Large intestine (tissue), 3 donors: ENCODE data around the gene FRMD4A. TPM values are rescaled to one million over a fixed set of nuclear protein-coding genes. Genes with fewer than 3 reads are reported as not detected.
A peak's percentile ranks its signal among the peaks of the same experiment; 100 is the strongest.

Experiments
- DNase-seq, 2 donors: peaks; one replicate each; pipeline versions ENCODE4 v3.0.0 to v3.0.0-alpha.2; 2013
- H3K27ac ChIP-seq: one replicate; pipeline ENCODE4 v1.5.1; 2013; ENCODE audit warnings: low read length
- H3K27me3 ChIP-seq: 2 replicates; pipeline ENCODE4 v1.6.1; 2013; ENCODE audit warnings: low read length; ENCODE audit not compliant: control insufficient read depth, insufficient read depth
- H3K36me3 ChIP-seq: 2 replicates; pipeline ENCODE4 v1.6.1; 2013; ENCODE audit warnings: low read length; ENCODE audit not compliant: control insufficient read depth, insufficient read depth
- H3K4me1 ChIP-seq: one replicate; pipeline ENCODE4 v1.6.1; 2013; ENCODE audit warnings: low read length; ENCODE audit not compliant: control insufficient read depth, insufficient read depth
- H3K4me3 ChIP-seq: one replicate; pipeline ENCODE4 v1.5.1; 2013; ENCODE audit warnings: low read length
- H3K9me3 ChIP-seq: one replicate; pipeline ENCODE4 v1.6.1; 2013; ENCODE audit warnings: mild to moderate bottlenecking, low read depth, low read length, moderate library complexity; ENCODE audit not compliant: control insufficient read depth
- WGBS: methylation state at CpG from one replicate; pipeline ENCODE4 v1.1.5; 2013; ENCODE audit warnings: low lambda C conversion rate; ENCODE audit not compliant: insufficient coverage; 5-methylcytosine and 5-hydroxymethylcytosine counted together
- polyA plus RNA-seq: library from polyadenylated mRNA; unstranded; fragments of 120-200 nt; gene quantifications from one replicate; pipeline ENCODE4 v1.2.1, GENCODE V29; 2013

The FRMD4A gene
- polyA plus RNA-seq, 1 donor, result 19.8 TPM

DNA sequence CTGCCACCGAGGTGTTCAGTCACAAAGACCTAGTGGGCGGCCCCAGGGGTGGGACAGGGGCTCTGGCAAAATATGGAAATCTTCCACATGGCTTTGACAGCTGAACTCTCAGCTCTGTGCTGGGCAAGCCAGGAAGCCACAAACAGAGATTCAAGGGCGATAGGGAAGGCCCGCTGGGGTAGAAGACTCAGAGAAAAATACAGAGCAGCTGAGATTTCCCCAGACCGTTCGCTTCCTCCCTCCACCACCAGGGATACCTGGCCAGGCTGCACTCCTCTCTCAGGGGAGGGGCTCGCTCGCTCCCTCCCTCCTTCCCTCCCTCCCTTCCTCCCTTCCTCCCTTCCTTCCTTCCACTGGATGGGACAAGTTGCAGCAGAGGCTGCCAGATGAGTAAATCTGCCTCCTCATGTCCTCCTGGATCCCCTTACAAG is 483.5 kb downstream of the FRMD4A start:
- no peaks in the 10 kb centered on the region for H3K36me3 ChIP-seq
- no CpG with 5 or more reads among the region's 8 CpGs for WGBS
- H3K27ac ChIP-seq, result no peak overlapping the region
- H3K4me3 ChIP-seq, result no peak overlapping the region
- H3K4me1 ChIP-seq, result no peaks in the 10 kb centered on the region
- H3K9me3 ChIP-seq, result no peaks in the 10 kb centered on the region
- H3K27me3 ChIP-seq, result no peaks in the 10 kb centered on the region
- no peak for DNase-seq

DNA sequence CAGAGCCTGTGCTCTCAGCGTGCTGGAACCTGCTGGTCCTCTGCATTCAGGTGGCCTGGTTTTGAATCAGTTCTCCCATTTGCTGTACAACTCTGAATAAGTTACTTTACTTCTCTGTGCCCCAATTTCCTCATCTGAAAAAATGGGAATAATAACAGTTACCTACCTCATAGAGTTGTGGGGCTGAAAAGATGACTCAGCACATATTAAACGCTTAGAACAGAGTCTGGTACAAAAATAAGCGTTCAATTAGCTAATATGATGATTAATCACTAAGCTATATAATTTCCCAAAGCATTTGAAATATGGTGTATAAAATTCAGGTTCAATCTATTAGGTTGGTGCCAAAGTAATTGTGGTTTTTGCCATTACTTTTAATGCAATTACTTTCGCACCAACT is 484.8 kb downstream of the FRMD4A start:
- Histone ChIP-seq H3K27me3 (no peaks in the 10 kb centered on the region), H3K4me1 (no peaks in the 10 kb centered on the region), H3K36me3 (no peaks in the 10 kb centered on the region), H3K9me3 (no peaks in the 10 kb centered on the region), H3K27ac (no peak overlapping the region), H3K4me3 (no peak overlapping the region)
- no peak for DNase-seq
- WGBS, result 100% methylated on average over 1 of the region's 4 CpGs

DNA sequence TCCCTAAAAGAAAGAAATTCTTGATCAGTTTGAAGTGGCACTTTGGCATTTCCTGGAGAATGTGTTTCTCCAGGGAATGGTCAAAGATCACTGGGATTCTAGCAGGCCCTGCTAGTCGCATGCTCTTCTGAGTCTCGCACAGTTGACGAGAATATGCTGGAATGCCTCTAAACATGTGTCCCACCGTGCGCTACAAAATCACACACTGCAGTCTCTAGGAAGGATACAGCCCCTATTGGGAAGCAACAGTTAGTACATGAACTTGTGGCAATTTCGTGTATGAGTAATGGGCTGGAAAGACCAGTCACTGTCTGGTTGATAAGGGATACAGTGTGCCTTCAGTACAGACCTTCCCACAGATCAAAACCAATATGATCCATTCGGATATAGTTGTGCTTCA is 486.1 kb downstream of the FRMD4A start:
- DNase-seq, result no peak
- Histone ChIP-seq H3K36me3 (no peaks in the 10 kb centered on the region), H3K9me3 (no peaks in the 10 kb centered on the region), H3K4me1 (no peaks in the 10 kb centered on the region), H3K4me3 (no peak overlapping the region), H3K27ac (no peak overlapping the region), H3K27me3 (no peaks in the 10 kb centered on the region)
- WGBS, result no CpG with 5 or more reads among the region's 7 CpGs

DNA sequence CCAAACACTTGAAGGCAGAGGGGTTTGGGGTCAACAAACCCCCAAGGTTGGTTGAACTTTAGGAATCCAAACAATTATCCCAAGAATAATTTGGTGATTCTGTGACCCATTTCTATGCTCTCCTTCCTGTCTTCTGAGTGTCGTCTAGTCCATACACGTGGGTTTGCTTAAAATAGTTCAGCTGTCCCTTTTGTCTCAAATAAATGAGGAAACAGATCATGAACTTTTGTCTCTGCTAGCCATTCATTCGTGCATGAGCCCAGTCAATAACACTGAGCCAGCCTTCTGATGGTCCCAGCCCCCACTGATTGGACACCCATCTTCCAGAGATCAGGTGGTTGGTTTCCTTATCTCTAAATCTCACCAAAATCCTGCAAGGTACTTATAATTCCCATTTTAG is 488.6 kb downstream of the FRMD4A start:
- no CpG with 5 or more reads among the region's 3 CpGs for WGBS
- H3K27me3 ChIP-seq, result no peaks in the 10 kb centered on the region
- H3K4me3 ChIP-seq, result no peak overlapping the region
- no peaks in the 10 kb centered on the region for H3K9me3 ChIP-seq
- no peaks in the 10 kb centered on the region for H3K4me1 ChIP-seq
- H3K27ac ChIP-seq, result no peak overlapping the region
- H3K36me3 ChIP-seq, result no peaks in the 10 kb centered on the region
- no peak for DNase-seq

DNA sequence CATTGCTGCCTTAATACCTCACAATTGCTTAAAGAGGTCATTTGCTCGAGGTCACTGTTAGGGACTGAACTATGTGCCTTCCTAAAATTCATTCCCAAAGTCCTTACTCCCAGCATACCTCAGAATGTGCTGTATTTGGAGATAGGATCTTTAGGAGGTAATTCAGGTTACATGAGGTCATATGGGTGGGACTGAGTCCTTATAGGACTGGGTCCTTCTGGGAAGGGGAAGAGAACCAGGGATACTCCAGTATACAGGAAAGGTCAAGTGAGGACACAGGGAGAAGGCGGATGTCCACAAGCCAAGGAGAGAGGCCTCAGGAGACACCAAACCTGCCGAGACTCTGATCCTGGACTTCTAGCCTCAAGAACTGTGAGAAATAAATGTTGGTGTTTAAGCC is 490.7 kb downstream of the FRMD4A start:
- DNase-seq, result no peak
- WGBS, result no CpG with 5 or more reads among the region's 3 CpGs

DNA sequence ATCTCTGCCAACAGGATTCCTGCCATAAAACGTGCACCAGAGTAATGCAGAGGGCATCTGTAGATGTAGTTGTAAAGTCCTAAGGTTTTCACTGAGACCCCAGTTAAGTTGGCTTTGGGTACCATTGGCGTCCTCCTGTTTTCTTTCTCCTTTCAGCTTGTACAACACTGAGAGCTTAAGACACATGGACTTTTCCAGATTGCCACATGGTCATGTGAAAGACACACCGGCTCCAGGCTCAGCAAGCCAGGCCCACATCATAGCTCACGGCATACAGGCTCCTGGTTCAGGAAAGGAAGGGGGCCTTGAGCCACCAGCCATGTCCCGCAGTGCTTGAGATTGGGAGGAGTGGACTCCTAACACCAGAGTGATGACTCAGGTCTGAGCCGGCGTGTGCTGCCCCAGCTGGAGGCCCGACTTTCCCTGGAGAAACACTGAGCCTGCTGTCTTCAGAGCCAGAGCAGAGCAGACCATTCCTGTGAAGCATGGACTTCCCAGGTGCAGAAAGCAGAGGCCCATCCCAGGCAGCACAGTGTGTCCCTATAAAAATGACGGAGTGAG is 491.2 kb downstream of the FRMD4A start:
- Histone ChIP-seq H3K27me3 (no peaks in the 10 kb centered on the region), H3K9me3 (no peaks in the 10 kb centered on the region), H3K27ac (no peak overlapping the region), H3K4me3 (no peak overlapping the region), H3K36me3 (no peaks in the 10 kb centered on the region), H3K4me1 (no peaks in the 10 kb centered on the region)
- DNase-seq, result no peak
- no CpG with 5 or more reads among the region's 9 CpGs for WGBS

More for the DNA sequence above, 490.7 kb downstream of the FRMD4A start:
- Histone ChIP-seq H3K9me3 (no peaks in the 10 kb centered on the region), H3K27ac (no peak overlapping the region), H3K4me3 (no peak overlapping the region), H3K27me3 (no peaks in the 10 kb centered on the region), H3K4me1 (no peaks in the 10 kb centered on the region), H3K36me3 (no peaks in the 10 kb centered on the region)

DNA sequence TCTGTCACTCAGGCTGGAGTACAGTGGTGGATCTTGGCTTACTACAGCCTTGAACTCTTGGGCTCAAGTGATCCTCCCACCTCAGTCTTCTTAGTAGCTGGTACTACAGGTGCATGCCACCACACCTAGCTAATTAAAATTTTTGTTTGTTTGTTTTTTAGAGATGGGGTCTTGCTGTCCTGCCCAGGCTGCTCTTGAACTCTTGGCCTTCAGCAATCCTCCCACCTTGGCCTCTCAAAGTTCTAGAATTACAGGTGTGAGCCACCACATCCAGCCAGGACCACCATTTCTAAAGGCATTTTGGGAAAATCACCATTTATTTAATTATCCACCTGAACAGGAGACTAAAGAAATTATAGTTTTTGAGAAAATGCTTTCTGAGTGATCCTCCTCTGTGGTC is 491.7 kb downstream of the FRMD4A start:
- DNase-seq, result no peak
- Histone ChIP-seq H3K4me3 (no peak overlapping the region), H3K27me3 (no peaks in the 10 kb centered on the region), H3K4me1 (no peaks in the 10 kb centered on the region), H3K9me3 (no peaks in the 10 kb centered on the region), H3K36me3 (no peaks in the 10 kb centered on the region), H3K27ac (no peak overlapping the region)

DNA sequence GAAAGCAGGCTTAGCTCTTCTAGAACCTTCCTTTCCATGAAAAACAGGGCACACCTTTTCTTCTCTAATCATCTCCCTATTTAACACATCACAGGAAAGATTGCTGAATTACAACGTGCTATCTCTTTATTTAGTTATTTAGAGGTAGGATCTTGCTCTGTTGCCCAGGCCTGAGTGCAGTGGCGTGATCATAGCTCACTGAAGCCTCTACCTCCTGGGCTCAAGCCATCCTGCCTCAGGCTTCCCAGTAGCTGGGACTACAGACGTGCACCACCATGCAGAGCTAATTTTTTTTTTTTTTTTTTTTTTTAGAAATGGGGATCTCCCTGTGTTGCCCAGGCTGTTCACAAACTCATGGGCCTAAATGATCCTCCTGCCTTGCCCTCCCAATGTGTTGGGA is 492.8 kb downstream of the FRMD4A start:
- Histone ChIP-seq H3K27ac (no peak overlapping the region), H3K36me3 (no peaks in the 10 kb centered on the region), H3K9me3 (no peaks in the 10 kb centered on the region), H3K4me3 (no peak overlapping the region), H3K4me1 (no peaks in the 10 kb centered on the region), H3K27me3 (no peaks in the 10 kb centered on the region)
- WGBS, result no CpG with 5 or more reads among the region's 3 CpGs
- DNase-seq, result no peak

DNA sequence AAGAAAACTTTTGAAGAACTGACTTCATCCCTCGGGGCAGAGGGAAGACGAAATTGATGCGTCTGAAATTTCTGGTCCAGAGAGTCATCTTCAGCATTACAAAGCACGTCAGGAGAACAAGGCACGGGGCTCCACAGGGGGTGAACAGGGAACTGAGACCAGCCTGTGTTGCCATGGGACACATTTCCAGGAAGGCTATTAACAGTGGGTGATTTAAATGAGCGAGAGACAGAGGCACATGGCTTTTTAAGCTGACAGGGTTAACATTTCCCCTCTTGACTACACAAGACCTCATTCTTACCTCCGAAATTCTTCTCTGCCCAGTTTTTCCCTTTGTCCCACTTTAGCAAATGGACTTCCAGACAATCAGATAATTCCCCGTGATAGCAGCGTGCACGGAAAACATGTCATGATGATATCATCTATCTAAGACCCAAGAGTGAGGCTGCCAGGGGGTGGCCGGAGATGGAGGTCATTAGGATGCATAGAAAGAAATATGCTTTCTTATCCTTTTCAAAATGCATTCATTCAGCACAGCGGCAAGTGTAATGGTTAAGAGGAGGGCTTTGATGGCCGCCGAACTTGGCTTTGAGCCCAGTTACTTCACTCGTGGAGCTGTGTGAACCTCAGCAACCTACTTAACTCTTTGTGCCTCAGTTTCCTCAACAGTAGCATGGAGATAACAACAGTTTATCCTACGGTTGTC is 496.0 kb downstream of the FRMD4A start:
- 80% methylated on average over 2 of the region's 16 CpGs for WGBS
- Histone ChIP-seq H3K27ac (no peak overlapping the region), H3K36me3 (no peaks in the 10 kb centered on the region), H3K27me3 (no peaks in the 10 kb centered on the region), H3K4me1 (peaks cover 2% of the 10 kb centered on the region), H3K9me3 (no peaks in the 10 kb centered on the region), H3K4me3 (no peak overlapping the region)
- peak in 1 of 2 donors; percentile 11 for DNase-seq

DNA sequence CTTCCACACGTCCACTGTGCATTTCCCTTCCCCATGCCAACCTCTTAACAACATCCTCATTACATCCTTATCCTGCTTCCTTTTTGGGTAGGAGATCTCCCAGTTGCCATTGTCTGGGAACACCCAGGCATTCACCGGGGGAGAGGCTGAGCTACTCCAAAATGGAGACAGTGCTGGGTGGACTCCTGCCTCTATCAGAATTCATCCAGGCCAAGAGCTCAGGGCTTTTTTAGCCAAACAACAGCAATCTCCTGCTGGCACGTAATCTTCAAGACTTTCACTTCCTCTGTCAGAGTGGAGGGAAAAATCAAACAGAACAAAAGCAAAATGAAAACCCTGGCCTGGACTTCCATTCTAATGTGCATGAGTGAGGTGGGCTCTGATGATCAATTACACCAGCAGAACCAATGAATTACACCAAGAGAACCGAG is 499.0 kb downstream of the FRMD4A start:
- no peak overlapping the region for H3K4me3 ChIP-seq
- H3K36me3 ChIP-seq, result no peaks in the 10 kb centered on the region
- peaks cover 2% of the 10 kb centered on the region for H3K4me1 ChIP-seq
- H3K9me3 ChIP-seq, result no peaks in the 10 kb centered on the region
- no peaks in the 10 kb centered on the region for H3K27me3 ChIP-seq
- no peak for DNase-seq
- peak overlapping the region; percentile 21 for H3K27ac ChIP-seq
- 20% methylated on average over 1 of the region's 4 CpGs for WGBS

DNA sequence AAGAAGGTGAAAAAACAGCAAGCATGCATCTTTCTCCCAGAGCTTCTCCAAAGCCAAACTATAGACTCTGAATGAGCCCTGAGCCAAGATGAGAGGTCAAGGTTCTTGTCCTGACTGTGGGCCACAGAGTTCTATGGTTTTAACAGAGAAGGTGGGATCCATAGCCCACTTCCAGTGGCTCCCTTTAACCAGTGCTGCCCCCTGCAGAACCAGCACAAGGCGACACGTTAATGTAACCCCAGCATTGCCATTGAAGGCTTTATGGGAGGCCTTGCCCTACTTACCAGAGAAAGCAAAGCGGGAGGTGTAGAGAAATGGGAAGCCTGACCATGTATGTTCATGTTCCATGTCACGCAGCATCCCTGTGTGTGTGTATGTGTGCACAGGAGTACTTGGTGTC is 500.3 kb downstream of the FRMD4A start:
- H3K4me1 ChIP-seq, result peaks cover 2% of the 10 kb centered on the region
- no peak overlapping the region for H3K4me3 ChIP-seq
- no peak for DNase-seq
- H3K9me3 ChIP-seq, result no peaks in the 10 kb centered on the region
- no peaks in the 10 kb centered on the region for H3K27me3 ChIP-seq
- H3K27ac ChIP-seq, result no peak overlapping the region
- WGBS, result no CpG with 5 or more reads among the region's 4 CpGs
- H3K36me3 ChIP-seq, result no peaks in the 10 kb centered on the region
